Measurements from ENCODE around the gene TTN.

- TF ChIP-seq CTCF (conservative IDR thresholded peaks at IDR 0.05) (no peak), EZH2 (IDR thresholded peaks at IDR 0.05; ENCODE audit: low read depth) (no peak)
Measured at GRCh38 chr2:178843697-178844096, 36.5 kb upstream of the TTN start.

All from PC-9 (cell line).